ENCODE measurements around the gene ZNF513. TPM values are rescaled to one million over a fixed set of nuclear protein-coding genes. Genes with fewer than 3 reads are reported as not detected.
"Not testable (repeated sequence)": the region's sequence is repeated elsewhere in the genome, so short reads cannot be mapped to it uniquely, and the experiment has no call there.

ZNF513 gene
- 12.7 and 16.5 TPM in 2 replicates for total RNA-seq (2014; rRNA removed)
- polyA plus RNA-seq (2012) = 13.8 TPM

GRCh38 chr2:27380626-27381545 is at the start of gene ZNF513:
Gene ZNF513 (minus strand): TSS chr2:27380734. CDS start chr2:27380526, 208 bp downstream.
- peak; percentile 94 for DNase-seq (ENCODE audit: low read depth)

- peak; percentile 78 for DNase-seq (ENCODE audit: low read depth)
Measured at GRCh38 chr2:27428978-27429541, 48.5 kb upstream of the ZNF513 start.

- DNase-seq (ENCODE audit: low read depth) = peak; percentile 84
Measured at GRCh38 chr2:27428213-27428977, 47.9 kb upstream of the ZNF513 start, which contains the start of gene NRBP1. Gene NRBP1 (plus strand): TSS chr2:27428631. CDS start chr2:27433274, 4,643 bp downstream.

- DNase-seq (ENCODE audit: low read depth) = no peak
Measured at GRCh38 chr2:27427863-27428212, 47.3 kb upstream of the ZNF513 start.

GRCh38 chr2:27425039-27425438 is 44.5 kb upstream of the ZNF513 start:
- DNase-seq (ENCODE audit: low read depth) = not testable (repeated sequence)

GRCh38 chr2:27422958-27423357 is 42.4 kb upstream of the ZNF513 start:
- no peak for DNase-seq (ENCODE audit: low read depth)

- DNase-seq (ENCODE audit: low read depth) = no peak
Measured at GRCh38 chr2:27421660-27422250, 41.2 kb upstream of the ZNF513 start.

- no peak for DNase-seq (ENCODE audit: low read depth)
Measured at GRCh38 chr2:27420996-27421395, 40.5 kb upstream of the ZNF513 start.

- no peak for DNase-seq (ENCODE audit: low read depth)
Measured at GRCh38 chr2:27416151-27416550, 35.6 kb upstream of the ZNF513 start.

GRCh38 chr2:27412419-27413152 is 32.1 kb upstream of the ZNF513 start:
- no peak for DNase-seq (ENCODE audit: low read depth)

- DNase-seq (ENCODE audit: low read depth) = peak; percentile 88
Measured at GRCh38 chr2:27409321-27410073, 29.0 kb upstream of the ZNF513 start, which contains the start of gene PPM1G. Gene PPM1G (minus strand): TSS chr2:27409591. CDS start chr2:27409422, 169 bp downstream.

GRCh38 chr2:27408601-27409320 is 28.2 kb upstream of the ZNF513 start:
- peak; percentile 21 for DNase-seq (ENCODE audit: low read depth)

- peak; percentile 63 for DNase-seq (ENCODE audit: low read depth)
Measured at GRCh38 chr2:27407798-27408491, 27.4 kb upstream of the ZNF513 start.

GRCh38 chr2:27400348-27401135 is 20.0 kb upstream of the ZNF513 start:
- DNase-seq (ENCODE audit: low read depth) = peak; percentile 82

GRCh38 chr2:27398962-27399361 is 18.4 kb upstream of the ZNF513 start:
- no peak for DNase-seq (ENCODE audit: low read depth)

- DNase-seq (ENCODE audit: low read depth) = no peak
Measured at GRCh38 chr2:27393225-27393624, 12.7 kb upstream of the ZNF513 start.

GRCh38 chr2:27390822-27391679 is 10.5 kb upstream of the ZNF513 start:
- no peak for DNase-seq (ENCODE audit: low read depth)

All from LHCN-M2 (cell line).